ENCODE measurements around the gene PLK1.

Gene PLK1

DNA sequence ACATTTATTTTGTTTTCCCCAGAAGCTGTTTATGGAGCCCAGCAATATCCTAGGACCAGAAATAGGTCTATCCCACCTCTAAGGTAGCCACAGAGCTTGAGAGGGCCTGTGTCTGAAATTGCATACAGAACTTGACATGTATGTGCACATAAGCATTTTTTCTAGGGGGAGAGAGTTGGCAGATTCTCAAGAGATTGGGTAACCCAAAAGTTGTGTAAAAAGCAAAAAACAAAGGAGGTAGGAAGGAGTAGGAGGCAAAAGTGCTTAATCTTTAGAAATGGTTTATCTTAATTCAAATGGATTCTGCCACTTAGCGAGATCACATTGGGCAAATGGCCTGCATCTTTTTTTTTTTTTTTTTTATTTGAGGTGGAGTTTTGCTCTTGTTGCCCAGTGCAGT lies 3.5 kb downstream of the PLK1 start:
- DNase-seq = no peak

DNA sequence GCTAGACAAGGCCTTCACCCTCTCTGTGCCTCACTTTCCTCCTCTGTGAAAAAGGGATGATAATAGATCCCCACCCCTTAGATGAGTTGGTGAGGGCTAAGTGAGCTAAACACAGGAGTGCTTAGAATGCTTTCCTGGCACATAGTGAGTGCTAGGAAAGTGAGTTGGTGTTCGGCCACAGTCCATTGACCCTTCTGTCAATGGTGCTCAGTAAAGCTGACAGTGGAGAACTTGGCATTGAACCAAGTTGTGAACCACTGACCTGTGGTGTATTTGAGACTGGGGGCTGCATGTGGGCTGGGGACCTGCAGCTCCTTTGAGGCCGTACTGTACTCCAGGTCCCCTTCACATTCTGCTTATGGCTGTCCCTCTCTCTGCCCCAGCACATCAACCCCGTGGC lies 4.8 kb downstream of the PLK1 start:
- DNase-seq = no peak

DNA sequence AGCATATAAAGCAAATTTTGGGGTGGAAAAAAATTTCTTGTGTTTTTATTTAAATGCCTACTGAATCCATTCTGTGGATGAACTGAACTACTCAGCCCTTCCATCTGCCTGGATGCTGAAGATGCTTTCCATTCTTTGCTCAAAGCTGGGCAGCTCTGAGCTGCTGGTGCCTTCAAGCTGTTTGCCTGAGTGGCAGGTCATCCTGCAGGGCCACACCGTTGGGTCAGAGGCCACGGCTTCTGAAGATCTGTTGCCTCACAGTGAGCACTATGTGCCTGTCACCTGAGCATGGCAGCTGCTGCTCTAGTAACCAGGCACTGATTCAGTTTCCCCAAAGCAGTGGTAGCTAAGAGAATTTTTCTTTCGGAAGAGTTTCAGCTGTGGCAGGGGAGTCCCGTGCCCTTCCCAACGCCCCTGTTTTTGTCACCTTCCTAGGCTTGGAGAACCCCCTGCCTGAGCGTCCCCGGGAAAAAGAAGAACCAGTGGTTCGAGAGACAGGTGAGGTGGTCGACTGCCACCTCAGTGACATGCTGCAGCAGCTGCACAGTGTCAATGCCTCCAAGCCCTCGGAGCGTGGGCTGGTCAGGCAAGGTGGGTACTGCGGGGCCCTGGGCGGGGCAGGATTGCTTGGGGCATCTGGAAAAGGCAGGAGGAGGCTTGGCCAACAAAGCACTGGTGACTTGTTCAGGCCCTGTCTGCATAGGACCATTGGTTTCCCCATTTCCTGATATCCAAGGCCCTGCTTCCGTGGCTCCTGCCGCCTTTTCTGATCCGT lies 8.5 kb downstream of the PLK1 start:
- no peak for DNase-seq

DNA sequence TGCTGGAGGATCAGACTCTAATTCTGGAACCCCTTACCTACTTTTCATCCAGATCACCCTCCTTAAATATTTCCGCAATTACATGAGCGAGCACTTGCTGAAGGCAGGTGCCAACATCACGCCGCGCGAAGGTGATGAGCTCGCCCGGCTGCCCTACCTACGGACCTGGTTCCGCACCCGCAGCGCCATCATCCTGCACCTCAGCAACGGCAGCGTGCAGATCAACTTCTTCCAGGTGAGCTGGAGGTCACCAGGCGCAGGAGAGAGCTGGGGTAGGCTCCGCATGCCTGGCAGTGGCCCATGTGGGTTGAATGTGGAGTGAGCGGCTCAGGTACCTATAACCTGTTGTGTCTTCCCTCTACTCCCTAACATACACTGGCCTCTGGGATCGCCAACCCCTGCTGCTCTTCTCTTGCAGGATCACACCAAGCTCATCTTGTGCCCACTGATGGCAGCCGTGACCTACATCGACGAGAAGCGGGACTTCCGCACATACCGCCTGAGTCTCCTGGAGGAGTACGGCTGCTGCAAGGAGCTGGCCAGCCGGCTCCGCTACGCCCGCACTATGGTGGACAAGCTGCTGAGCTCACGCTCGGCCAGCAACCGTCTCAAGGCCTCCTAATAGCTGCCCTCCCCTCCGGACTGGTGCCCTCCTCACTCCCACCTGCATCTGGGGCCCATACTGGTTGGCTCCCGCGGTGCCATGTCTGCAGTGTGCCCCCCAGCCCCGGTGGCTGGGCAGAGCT lies 10.9 kb downstream of the PLK1 start:
- DNase-seq = no peak

DNA sequence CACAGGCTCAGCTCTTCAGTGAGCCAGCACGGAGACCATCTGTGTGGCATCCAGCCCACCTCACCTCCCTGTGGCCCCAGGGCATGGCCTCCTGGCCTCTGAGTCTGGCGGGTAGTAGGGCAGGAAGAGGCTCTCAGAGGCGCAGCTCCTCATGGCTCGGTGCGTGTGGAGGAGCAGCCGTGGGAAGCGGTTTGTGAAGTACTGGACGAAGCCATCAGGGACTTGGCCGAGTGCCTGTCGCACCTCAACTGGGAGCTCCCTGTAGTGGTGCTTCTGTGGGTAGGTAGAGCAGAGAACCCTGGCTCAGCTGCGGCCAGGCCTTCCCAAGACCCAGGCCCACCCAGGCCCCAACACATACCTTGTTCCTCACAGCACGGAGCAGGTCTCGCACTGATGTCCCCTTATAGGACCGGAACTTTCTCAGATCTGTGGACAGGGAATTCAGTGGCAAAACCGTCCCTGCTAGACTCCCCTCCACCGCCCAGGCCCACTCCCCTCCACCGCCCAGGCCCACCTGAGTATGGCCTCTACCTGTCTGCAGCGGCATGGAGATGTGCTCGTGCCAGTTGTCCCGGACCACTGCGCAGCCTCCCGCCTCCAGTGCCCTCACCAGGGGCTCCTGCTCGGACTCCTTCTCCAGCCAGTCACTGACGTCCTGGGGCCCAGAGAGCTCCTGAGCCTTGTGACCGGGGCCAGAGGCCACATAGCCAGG lies 12.2 kb downstream of the PLK1 start:
- DNase-seq = no peak

DNA sequence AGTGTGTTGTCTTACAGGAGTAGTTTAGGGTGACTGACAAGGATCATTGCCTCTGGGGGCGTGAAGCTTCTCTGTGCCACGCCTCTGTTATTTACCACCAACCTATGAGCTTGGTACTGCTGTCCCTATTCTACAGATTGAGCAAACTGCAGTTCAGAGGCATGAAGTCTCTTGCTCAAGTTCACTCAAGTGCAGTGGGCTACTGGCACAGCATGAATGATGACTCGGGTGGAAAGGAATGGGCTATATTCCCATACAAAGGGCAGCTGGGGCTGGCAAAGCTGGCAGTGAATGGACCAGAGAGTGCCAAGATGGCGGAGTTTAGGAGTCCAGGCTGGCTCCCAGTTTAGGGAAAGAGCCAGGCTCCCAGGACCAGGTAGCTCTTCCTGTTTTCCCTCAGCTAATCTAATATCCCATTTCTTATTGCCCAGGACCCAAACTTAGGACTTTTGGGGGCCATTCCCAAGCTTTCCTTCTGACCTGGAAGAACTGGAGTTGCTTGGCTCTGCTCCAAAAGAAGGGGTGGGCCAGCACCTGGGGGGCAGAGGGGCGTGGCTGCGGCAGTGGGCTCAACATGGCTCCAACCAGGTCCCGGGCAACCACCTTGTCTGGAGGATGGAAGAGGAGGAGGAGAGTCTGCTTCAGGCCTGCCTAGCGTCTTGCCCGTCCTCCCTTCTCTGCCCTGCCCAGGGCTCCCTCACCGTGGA lies 12.9 kb downstream of the PLK1 start:
- no peak for DNase-seq

DNA sequence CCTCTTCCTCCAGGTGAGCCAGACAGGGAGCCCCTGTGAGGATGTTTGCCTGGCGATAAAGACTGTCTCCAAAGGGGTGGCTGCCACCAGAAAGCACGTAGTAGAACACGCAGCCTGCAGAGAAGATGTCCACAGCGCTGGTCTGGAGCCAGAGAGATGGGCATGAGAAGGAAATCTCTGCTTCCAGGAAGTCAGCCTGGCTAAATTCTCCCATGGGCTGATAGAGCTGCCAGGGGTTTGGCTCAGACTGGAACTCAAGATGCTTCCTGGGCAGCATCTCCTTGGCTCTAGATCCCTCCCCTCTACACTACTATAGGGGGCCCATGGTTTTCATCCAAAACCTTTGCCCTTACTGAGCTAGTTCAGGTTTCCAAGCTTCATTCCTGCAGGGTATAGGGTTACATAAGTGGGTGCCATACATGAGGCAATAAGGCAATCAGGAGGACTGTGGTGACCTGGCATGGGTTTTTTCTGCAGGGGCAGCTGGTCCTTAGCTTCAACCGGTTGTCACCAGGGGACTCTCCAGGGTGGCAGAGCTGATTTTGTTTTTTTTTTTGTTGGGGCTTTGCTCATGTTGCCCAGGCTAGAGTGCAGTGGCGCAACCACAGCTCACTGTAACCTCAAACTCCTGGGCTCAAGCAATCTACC lies 13.6 kb downstream of the PLK1 start:
- DNase-seq = no peak

DNA sequence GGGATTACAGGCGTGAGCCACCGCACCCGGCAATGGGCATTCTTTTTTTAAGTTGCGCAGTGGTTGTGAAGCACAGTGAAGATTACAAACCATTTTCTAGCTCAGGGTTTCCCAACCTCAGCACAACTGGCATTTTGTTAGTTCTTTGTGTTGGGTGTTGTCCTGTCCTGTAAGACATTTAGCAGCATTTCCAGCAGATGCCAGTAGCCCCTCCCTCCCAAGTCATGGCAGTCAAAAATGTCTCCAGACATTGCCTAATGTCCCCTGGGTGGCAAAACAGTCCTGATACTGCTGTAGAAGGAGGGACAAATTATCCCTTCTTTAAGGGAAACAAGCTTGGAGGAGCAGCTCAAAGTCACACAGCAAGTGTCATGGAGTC lies 15.6 kb downstream of the PLK1 start:
- no peak for DNase-seq

DNA sequence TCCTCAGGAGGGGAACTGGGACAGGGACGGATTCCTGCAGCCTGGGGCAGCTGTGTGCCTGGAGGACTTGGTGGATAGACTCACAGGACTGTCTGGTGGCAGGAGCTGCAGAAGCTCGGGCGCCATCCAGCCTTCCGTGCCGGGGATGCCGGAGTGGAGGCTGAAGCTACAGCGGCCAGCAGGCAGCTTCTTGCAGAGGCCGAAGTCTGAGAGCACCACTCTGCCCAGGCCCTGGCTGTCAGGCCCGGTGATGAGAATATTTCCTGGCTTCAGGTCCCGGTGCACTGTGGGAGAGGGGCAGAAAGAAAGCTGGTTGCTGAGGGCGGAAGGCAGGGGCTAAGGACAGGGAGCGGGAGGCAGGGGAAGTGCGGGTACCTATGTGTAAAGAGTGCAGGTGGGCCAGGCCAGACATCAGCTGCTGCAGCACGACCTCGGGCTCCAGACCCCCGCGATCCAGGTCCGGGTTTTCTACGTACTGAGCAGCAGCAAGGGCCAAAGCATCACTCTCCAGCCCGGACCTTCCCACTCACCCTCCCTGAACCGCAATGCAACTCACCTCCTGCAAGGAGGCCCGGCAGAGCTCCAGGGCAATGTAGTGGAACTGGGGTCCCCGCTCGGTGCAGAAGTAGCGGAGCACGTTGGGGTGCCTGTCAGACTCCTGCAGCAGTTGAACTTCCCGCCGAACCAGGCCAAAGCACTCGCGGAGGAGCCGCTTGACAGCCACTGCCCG lies 16.1 kb downstream of the PLK1 start:
- no peak for DNase-seq

DNA sequence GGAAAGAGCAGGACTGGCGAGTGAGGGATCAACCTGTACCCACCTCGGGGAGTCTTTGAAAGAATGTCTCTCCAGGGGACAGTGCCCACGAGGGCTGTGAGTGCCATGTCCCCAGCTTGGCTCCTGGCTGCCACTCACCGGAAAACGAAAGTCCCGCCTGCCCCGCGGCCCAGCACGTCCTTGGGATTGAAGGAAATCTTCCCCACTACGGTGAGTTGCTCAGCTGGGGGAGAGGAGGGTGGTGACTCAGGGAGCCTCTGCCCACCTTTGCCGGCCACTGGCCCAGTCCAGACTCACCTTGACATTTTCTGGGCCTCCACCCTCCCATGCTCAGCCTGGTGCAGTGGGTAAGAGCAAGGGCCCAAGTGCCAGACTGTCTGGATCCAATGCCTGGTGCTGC lies 17.1 kb downstream of the PLK1 start:
- DNase-seq = no peak

DNA sequence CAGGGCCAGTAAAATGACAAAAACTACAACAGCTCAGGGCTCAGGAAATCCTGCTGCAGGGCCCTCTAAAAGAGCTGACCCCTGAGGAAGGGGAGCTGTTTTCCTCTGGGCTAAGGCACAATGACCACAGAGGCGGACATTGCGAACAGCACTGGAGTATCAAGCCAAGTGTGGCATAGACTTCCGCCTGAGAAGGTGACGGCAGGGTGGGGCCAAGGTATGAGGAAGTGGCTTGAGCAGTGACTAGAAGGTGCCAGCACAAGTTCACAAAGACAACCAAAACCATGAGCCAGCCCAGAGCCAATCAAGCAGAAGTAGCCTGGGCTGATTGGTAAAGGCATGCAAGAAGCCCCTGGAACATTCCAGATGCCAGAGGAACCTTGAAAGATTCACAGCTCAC lies 20.4 kb downstream of the PLK1 start:
- DNase-seq = no peak

DNA sequence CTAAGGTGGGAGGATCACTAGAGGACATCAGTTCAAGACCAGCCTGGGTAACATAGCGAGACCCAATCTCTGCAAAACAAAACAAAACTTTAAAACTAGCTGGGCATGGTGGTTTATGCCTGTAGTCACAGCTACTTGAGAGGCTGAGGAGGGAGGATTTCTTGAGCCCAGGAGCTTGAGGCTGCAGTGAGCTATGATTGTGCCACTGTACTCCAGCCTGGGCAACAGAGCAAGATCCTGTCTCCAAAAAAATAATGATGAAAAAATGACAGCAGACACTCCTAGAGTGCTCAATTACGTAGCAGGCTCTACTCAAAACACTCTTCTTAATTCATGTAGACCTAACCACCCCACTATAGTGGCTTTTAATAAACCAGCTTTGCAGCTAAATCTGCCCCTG lies 21.4 kb downstream of the PLK1 start:
- no peak for DNase-seq

DNA sequence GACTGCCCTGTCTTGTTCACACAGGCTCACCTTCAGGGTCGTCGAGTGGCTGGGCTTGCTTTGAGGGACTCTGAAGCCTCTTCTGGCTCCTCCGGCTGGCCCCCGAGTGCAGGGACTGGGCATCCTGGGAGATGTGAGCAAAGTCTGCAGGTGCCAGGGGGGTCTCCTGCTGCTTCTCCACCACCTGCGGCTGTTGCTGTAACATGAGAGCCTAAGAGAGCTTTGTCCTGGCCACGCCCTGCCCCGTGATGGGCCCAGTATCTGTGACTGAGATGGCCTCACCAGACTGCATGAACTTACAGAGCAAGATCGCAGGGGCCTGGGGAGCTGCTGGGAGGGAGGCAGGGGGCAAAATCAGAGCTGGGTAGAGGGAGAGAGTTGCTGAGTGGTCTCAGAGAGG lies 21.8 kb downstream of the PLK1 start:
- DNase-seq = no peak

DNA sequence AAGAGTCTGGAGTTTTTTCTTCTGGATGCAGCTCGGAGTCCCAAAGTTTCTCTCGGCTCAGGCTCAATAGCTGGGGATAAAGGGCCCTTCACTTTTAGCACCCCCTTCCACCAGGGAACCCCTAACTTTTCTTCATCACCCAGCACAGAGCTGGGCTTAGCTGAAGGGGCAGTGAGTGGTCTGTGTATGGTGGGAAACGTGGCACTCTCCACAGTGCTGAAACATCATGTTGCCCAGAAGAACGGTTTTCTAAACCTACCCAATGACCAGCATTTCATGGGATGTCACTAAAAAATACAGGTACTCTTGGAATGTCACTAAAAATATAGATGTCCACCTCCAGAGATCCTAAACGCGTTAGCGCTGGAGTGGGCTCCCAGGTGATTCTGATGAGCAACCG lies 22.4 kb downstream of the PLK1 start:
- DNase-seq = no peak

DNA sequence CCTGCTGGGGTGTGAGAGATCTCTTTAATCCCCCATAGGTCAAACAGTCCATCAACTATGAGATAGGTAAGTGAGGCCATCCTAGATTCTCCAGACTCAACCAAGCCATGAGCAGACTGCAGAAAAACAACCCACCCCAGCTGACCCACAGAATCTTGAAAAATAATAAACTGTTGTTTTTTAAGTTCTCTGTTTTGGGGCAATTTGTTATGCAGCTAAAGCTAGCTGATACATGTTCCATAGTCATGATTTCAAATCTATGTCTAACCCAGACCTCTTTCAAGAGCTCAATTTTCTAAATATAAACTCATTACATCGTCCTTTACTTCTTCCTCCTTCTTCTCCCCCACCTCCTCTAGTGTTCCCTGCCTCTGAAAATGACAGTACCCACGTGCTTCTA lies 24.3 kb downstream of the PLK1 start:
- no peak for DNase-seq

DNA sequence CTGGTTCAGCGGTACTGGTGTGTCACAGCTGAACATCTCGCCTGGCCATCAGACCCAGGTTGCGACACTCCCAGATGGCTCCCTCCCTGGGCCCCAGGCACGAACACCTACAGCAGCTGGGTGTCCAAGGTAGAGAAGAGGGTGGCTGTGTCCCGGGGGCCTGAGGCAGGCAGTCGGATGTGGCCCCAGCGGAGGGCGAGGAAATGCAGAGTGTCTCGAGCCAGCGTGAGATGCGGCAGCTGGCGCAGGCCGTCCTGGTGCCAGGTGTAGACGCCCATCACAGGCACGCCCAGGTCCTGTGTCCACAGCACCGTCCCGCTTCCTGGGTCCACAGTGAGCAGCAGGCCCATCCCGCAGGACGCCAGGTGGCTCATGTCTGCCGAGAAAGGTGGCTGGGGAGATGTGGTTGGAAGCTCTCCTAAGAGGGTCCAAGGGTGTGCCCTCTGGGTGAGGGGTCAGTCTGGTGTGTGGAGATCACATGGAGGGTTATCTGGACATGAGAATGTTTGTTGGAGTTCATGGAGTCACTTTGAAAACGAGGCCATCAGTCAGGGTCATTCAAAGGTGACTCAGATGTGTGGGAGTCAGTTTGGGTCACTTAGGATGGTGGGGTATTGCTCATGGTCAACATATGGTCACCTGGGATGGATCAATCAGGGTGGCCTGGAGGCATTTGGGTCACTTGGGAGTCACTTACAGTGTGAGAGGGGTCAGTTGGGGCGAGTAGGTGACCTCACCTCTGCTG lies 26.3 kb downstream of the PLK1 start:
- DNase-seq = no peak

DNA sequence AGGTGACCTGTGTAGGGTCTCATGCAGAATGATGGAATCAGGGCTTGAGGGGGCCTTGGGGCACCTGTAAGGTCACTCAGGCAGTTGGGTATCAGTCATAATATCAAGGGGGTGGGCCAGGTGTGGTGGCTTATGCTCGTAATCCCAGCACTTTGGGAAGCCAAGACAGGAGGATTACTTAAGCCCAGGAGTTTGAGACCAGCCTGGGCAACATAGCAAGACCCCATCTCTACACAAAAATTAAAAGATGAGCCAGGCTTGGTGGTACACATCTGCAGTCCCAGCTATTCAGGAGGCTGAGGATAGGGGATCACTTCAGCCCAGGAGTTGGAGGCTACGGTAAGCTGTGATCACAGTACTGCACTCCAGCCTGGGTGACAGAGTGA lies 26.8 kb downstream of the PLK1 start:
- DNase-seq = no peak

DNA sequence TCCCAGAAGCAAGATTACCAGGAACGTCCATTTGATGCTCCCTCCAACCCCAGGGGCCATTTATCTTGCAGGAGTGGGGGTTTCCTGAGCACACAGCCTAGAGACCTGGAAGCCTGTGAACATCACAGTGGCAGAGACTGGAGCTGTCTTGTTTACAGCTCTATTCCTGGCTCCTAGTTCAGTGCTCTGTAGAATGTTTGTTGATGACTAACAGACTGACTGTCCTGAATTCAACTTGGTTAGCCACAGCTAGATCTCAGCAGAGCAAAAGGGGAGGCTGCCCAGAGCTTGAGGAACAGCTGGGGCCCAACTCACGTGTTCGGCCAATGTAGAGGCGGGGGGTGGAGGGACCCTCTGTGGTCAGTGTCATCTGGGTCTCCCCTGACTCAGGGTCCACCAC lies 27.8 kb downstream of the PLK1 start:
- DNase-seq = no peak

DNA sequence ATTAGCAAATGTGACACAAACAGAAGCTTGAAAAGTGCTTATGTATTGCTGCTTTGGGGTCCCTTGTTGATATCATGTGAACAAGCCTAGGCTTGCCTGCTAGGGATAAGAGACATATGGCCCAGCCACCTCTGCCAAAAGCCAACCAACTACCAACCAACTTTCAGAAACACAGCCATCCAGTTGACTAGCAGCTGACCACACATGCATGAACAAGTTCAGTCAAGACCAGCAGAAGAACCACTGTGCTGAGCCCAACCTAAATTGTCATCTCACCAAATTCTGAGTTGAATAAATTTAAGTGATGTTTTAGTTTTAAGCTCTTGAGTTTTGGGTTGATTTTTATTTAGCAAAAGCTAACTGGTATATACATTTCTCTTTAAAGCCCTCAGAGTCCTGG lies 30.8 kb downstream of the PLK1 start:
- no peak for DNase-seq

DNA sequence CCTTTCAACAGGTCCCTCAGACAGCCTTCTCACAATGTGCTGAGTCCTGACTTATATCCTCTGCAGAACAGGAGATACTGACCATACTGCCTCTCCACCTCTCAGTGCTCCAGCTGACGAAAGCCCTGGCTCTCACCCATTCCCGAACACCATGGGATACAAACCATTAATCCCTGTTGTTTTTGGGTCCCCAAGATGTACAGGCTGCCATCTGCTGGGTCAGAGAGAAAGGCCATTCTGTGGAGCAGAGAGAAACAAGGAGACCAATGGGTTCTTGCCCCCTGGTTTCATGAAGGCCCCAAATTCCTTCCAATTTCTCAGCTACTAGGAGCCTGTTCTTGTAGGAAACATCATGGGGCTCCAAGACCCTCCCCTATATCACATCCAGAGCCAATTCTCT lies 31.3 kb downstream of the PLK1 start:
- DNase-seq = no peak

DNA sequence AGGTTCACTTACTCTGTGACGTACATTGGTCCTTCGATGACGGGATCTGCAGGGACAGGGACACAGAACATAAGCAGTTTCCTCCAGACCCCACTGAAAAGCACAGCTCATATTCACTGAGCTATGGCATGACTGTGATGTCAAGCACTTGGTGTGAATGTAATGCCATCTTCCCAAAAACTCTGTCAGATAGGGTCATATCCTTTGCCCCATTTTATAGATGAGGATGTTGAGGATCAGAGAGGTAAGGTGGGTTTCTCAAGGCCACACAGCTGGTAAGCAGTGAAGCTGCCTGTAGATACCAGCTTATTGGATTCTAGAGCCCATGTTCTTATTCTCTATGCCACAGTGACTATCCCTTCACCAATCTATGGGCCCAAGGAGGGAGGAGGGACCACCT lies 31.8 kb downstream of the PLK1 start:
- no peak for DNase-seq

DNA sequence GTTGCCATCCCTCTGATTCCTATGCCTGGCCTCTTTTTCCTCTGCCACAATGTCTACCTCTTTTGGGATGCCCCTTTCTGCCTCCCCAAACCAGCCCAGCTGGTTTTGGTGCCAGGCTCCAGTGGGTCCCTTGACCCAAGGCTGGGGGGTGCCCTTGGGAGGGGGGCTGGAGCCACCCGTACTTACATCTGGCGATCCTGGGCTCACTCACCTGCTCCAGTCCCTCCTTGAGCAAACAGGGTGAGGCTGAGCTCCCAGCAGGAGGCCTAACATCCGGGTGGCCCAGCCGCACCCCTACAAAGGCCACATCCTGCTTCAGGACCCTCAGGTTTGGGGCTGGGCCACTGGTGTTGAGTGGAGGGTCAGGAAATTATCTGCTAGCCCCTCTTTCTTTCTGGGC lies 33.1 kb downstream of the PLK1 start:
- DNase-seq = no peak

All from activated naive CD4-positive, alpha-beta T cell treated with Interleukin-2 at 50 U/mL for 16 hours (primary cell).